Neuronal stem cell (in vitro differentiated cells): ENCODE measurements around the gene MB.

ENCODE experiments used
- DNase-seq: peaks from one replicate; pipeline ENCODE4 v3.0.0-alpha.2; 2013; ENCODE audit warnings: low spot score
- H2AFZ ChIP-seq: one replicate; pipeline ENCODE4 v1.6.1; 2013; ENCODE audit warnings: mild to moderate bottlenecking, low read length, inconsistent platforms
- H2AK5ac ChIP-seq: 2 replicates; pipeline ENCODE4 v1.6.1; 2013; ENCODE audit warnings: low read depth, mild to moderate bottlenecking, inconsistent platforms, low read length, moderate library complexity, mixed read lengths
- H2BK120ac ChIP-seq: 2 replicates; pipeline ENCODE4 v1.6.1; 2013; ENCODE audit warnings: low read depth, mild to moderate bottlenecking, inconsistent platforms, low read length, moderate library complexity, mixed read lengths
- H2BK12ac ChIP-seq: one replicate; pipeline ENCODE4 v1.6.1; 2013; ENCODE audit warnings: low read length, inconsistent platforms
- H2BK15ac ChIP-seq: 2 replicates; pipeline ENCODE4 v1.6.1; 2013; ENCODE audit warnings: mild to moderate bottlenecking, low read length, inconsistent platforms, mixed read lengths
- H2BK5ac ChIP-seq: one replicate; pipeline ENCODE4 v1.6.1; 2013; ENCODE audit warnings: inconsistent platforms, mild to moderate bottlenecking, low read length, moderate library complexity
- H3K14ac ChIP-seq: one replicate; pipeline ENCODE4 v1.6.1; 2013; ENCODE audit warnings: low read length, inconsistent platforms
- H3K18ac ChIP-seq: 2 replicates; pipeline ENCODE4 v1.6.1; 2013; ENCODE audit warnings: low read length, inconsistent platforms
- H3K23ac ChIP-seq: 2 replicates; pipeline ENCODE4 v1.6.1; 2013; ENCODE audit warnings: low read depth, mild to moderate bottlenecking, mixed read lengths, low read length, inconsistent platforms; ENCODE audit not compliant: poor library complexity
- H3K27ac ChIP-seq: replicated peaks from 3 replicates; pipeline ENCODE4 v1.5.1; 2013; ENCODE audit warnings: low read length, inconsistent platforms
- H3K27me3 ChIP-seq, 3 experiments: 2 replicates each; pipeline ENCODE4 v1.6.1; 2013; ENCODE audit warnings: low read length in 3 of 3, mild to moderate bottlenecking in 2 of 3, inconsistent platforms in 1 of 3, low read depth in 1 of 3, mixed read lengths in 1 of 3, moderate library complexity in 1 of 3; ENCODE audit not compliant: control insufficient read depth in 3 of 3, insufficient read depth in 3 of 3
- H3K36me3 ChIP-seq, 2 donors: replicated peaks in 1 of 2; 2 replicates each; pipeline ENCODE4 v1.6.1; 2013; ENCODE audit warnings: low read length in 2 of 2; ENCODE audit not compliant: control insufficient read depth in 2 of 2, insufficient read depth in 2 of 2
- H3K4ac ChIP-seq: 2 replicates; pipeline ENCODE4 v1.6.1; 2013; ENCODE audit warnings: inconsistent platforms, mild to moderate bottlenecking, low read length, moderate library complexity
- H3K4me1 ChIP-seq, 2 donors: 1 replicate in 1 of 2; 2 replicates in 1 of 2; pipeline ENCODE4 v1.6.1; 2013; ENCODE audit warnings: low read length in 2 of 2, low read depth in 1 of 2; ENCODE audit not compliant: control insufficient read depth in 2 of 2, insufficient read depth in 1 of 2
- H3K4me2 ChIP-seq: one replicate; pipeline ENCODE4 v1.6.1; 2013; ENCODE audit warnings: mild to moderate bottlenecking, low read length, inconsistent platforms; ENCODE audit not compliant: insufficient read depth, poor library complexity, severe bottlenecking
- H3K4me3 ChIP-seq, 2 donors: 2 replicates each; pipeline ENCODE4 v1.5.1; 2013; ENCODE audit warnings: low read length in 2 of 2, mild to moderate bottlenecking in 2 of 2, inconsistent platforms in 1 of 2, moderate library complexity in 1 of 2
- H3K79me1 ChIP-seq: one replicate; pipeline ENCODE4 v1.6.1; 2013; ENCODE audit warnings: low read depth, mild to moderate bottlenecking, inconsistent platforms, low read length, moderate library complexity
- H3K9ac ChIP-seq: one replicate; pipeline ENCODE4 v1.6.1; 2013; ENCODE audit warnings: mild to moderate bottlenecking, low read depth, low read length, inconsistent platforms; ENCODE audit not compliant: poor library complexity
- H3K9me3 ChIP-seq, 2 donors: replicated peaks in 1 of 2; 2 replicates each; pipeline versions ENCODE3 to v1.6.1; 2013; ENCODE audit warnings: low read length in 2 of 2, mild to moderate bottlenecking in 2 of 2, inconsistent platforms in 1 of 2, low read depth in 1 of 2, mixed read lengths in 1 of 2, moderate library complexity in 1 of 2; ENCODE audit not compliant: control insufficient read depth in 2 of 2, insufficient read depth in 1 of 2
- H4K8ac ChIP-seq: one replicate; pipeline ENCODE4 v1.6.1; 2013; ENCODE audit warnings: low read depth, mild to moderate bottlenecking, inconsistent platforms, low read length, moderate library complexity
- H4K91ac ChIP-seq: one replicate; pipeline ENCODE4 v1.6.1; 2013; ENCODE audit warnings: low read length, low read depth, mild to moderate bottlenecking, inconsistent platforms; ENCODE audit not compliant: poor library complexity
- WGBS, 2 donors: extraction: QIAGEN DNeasy Blood & Tissue Kit; methylation state at CpG; one replicate each; pipeline ENCODE4 v1.1.7; 2013; ENCODE audit warnings: missing lambda C conversion rate in 2 of 2, mixed read lengths in 1 of 2; ENCODE audit not compliant: insufficient read length in 2 of 2, insufficient replicate concordance in 1 of 2; ENCODE audit errors: extremely low coverage in 2 of 2; 5-methylcytosine and 5-hydroxymethylcytosine counted together

MB gene

DNA sequence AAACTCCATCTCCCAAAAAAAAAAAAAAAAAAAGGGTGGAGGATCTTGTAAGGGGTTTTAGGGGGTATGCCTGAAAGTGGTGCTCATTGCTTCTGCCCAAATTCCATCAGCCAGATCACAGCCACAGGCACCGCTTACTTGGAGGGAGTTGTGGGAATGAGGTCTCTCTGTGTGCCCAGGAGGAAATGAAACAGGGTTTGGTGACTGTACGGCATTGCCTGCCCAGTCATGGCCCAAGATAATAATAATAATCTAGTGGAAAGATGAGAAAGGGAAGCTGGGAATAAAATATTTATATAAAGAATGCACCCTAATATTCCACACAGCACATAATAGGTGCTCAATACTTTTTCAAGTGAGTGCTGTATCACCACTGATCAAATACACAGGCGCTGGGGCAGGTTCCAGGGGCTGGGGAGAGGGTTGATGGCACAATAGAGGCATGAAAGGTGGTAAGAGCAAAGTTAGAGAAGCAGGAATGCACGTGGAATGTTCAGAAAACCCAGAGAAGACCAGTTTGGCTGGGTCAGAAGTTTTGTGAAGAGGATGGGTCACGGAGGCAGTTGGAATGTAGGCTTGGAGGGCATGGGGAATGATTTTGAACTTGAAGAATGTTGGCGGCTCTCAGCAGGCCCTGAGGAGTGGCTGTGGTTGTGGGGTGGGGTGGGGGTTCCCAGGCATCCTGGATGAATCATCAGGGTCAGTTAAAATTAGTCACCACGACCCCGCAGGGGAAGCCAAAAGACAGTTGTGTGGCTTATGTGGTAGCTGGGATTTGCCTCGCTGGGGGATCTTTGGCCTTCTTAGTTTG lies 12.5 kb upstream of the MB start:
- Histone ChIP-seq H3K18ac (no peak overlapping the region), H3K27ac (no peak overlapping the region), H2BK12ac (no peak overlapping the region), H3K9ac (no peak overlapping the region), H2AK5ac (no peak overlapping the region), H2BK15ac (no peak overlapping the region), H3K4me3 (no peak overlapping the region), H2BK120ac (no peak overlapping the region), H3K4me2 (no peak overlapping the region), H3K79me1 (peaks cover 4% of the 10 kb centered on the region), H3K36me3 (no peaks in the 10 kb centered on the region), H4K91ac (no peak overlapping the region), H3K27me3 (peaks cover 0 to 4% (median 0%) of the 10 kb centered on the region in 3 experiments), H3K9me3 (peaks cover 0 to 9% of the 10 kb centered on the region in 2 donors), H3K4me1 (peaks cover 0 to 10% of the 10 kb centered on the region in 2 donors), H2AFZ (peak overlapping the region; percentile 7), H3K23ac (no peak overlapping the region), H4K8ac (no peak overlapping the region), H3K14ac (no peak overlapping the region), H3K4ac (no peak overlapping the region), H2BK5ac (no peak overlapping the region)
- whole genome bisulfite sequencing, 2 donors, result no CpG with 5 or more reads among the region's 9 CpGs
- no peak for DNase-seq

DNA sequence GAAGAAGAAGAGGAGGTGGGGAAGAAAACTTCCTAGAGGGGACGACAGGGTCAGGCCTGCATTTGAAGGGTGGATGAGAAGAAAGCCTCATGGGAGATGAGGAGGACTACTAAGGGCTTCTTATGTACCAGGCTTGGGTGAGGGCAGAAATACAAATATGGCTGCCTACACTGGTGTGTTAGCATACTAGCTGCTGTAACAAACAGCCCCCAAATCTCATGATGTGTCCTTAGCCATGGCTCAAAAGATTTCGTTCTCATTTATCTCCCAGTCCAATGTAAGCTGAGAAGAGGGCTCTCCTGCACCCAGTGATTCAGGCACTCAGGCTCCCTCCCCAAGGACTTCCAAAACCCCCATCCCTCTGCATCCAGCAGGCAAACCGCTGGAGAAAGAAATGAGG lies 11.6 kb upstream of the MB start:
- no peak for DNase-seq
- no peak overlapping the region for H3K27ac ChIP-seq
- H3K79me1 ChIP-seq, result peaks cover 4% of the 10 kb centered on the region
- no peak overlapping the region for H2AFZ ChIP-seq
- H3K4me2 ChIP-seq, result no peak overlapping the region
- H3K4me1 ChIP-seq, result peaks cover 0 to 10% of the 10 kb centered on the region in 2 donors
- H3K4ac ChIP-seq, result no peak overlapping the region
- H2BK15ac ChIP-seq, result no peak overlapping the region
- H3K9me3 ChIP-seq, result peaks cover 0 to 9% of the 10 kb centered on the region in 2 donors
- H4K91ac ChIP-seq, result no peak overlapping the region
- H3K27me3 ChIP-seq, result peaks cover 0 to 4% (median 0%) of the 10 kb centered on the region in 3 experiments
- H3K9ac ChIP-seq, result no peak overlapping the region
- no peak overlapping the region for H2BK120ac ChIP-seq
- H3K18ac ChIP-seq, result no peak overlapping the region
- H3K4me3 ChIP-seq, result no peak overlapping the region
- H2BK12ac ChIP-seq, result no peak overlapping the region
- no peak overlapping the region for H3K23ac ChIP-seq
- H2AK5ac ChIP-seq, result no peak overlapping the region
- no CpG with 5 or more reads among the region's 3 CpGs for WGBS, 2 donors
- no peaks in the 10 kb centered on the region for H3K36me3 ChIP-seq
- no peak overlapping the region for H2BK5ac ChIP-seq
- no peak overlapping the region for H3K14ac ChIP-seq
- H4K8ac ChIP-seq, result no peak overlapping the region

DNA sequence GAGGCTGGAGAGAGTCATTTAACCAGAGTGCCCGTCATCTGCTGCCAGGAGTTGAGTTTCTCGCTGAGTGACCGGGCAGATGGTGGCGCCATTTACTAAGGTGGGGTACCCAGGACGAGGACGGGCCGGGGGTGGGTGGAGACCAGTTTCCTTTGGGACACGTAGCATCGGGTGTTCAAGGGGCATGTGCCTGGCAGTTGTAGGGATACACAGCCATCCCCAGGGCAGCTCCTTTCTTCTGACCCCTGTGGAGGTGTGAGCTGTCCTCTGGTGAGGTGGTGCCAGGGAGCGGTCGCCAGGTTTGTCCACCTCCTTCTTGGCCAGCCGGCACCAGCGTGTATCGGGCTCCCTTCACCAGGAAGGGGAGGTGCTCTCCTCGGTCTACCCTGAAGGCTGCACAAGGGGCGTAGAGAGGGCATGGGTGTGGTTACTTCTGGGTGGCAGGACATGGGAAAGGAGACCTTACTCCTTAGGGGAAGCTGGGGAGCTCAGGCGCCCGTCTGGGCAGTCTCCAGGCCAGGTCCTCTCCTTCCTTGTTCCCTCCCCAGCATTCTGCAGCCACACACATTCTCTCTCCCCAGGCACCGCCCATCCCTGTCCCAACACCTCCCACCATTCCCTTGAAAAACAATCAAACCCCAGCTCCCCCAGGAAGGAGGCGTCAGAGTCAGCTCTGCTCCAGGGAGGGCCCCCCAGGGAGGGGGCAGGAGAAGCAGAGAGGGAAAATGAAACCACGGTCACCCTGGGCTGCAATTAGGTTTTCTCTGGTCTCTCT lies 10.3 kb upstream of the MB start:
- Histone ChIP-seq H3K14ac (no peak overlapping the region), H4K8ac (no peak overlapping the region), H3K9ac (peak overlapping the region; percentile 45), H2BK5ac (peak overlapping the region; percentile 67), H2AFZ (peak overlapping the region; percentile 81), H2BK15ac (peak overlapping the region; percentile 46), H3K27me3 (peaks cover 0 to 4% (median 0%) of the 10 kb centered on the region in 3 experiments), H3K4ac (no peak overlapping the region), H3K9me3 (peaks cover 0 to 5% of the 10 kb centered on the region in 2 donors), H3K4me3 (peak overlapping the region; percentile 18 to 74), H2AK5ac (peak overlapping the region; percentile 30), H3K79me1 (no peaks in the 10 kb centered on the region), H2BK120ac (no peak overlapping the region), H3K18ac (peak overlapping the region; percentile 89), H3K23ac (peak overlapping the region; percentile 26), H3K36me3 (no peaks in the 10 kb centered on the region), H2BK12ac (no peak overlapping the region), H3K4me2 (peak overlapping the region; percentile 95), H3K4me1 (peaks cover 0 to 3% of the 10 kb centered on the region in 2 donors), H4K91ac (no peak overlapping the region), H3K27ac (no peak overlapping the region)
- DNase-seq, result peak; percentile 52
- WGBS, 2 donors, result no CpG with 5 or more reads among the region's 21 CpGs
